Uterus (tissue), 4 donors: ENCODE data around the gene LIMCH1. TPM values are rescaled to one million over a fixed set of nuclear protein-coding genes. Genes with fewer than 3 reads are reported as not detected.

ENCODE experiments used
- DNase-seq, 2 donors: peaks; one replicate each; pipeline ENCODE4 v3.0.0-alpha.2; 2019 to 2020
- H3K27ac ChIP-seq, 2 donors: fragments of 200-600 bp; sonication (generic); 1 replicate in 1 of 2; 2 replicates in 1 of 2; pipeline ENCODE4 v1.5.1; 2016 to 2018
- H3K27me3 ChIP-seq, 2 donors: fragments of 200-600 bp; sonication (generic); one replicate each; pipeline ENCODE4 v1.5.1; 2018 to 2019; ENCODE audit warnings: control low read depth in 1 of 2
- H3K36me3 ChIP-seq, 2 donors: fragments of 200-600 bp; sonication (generic); one replicate each; pipeline ENCODE4 v1.5.1; 2019; ENCODE audit warnings: control low read depth in 1 of 2
- H3K4me1 ChIP-seq, 2 donors: fragments of 200-600 bp; sonication (generic); one replicate each; pipeline ENCODE4 v1.5.1; 2018 to 2019; ENCODE audit warnings: control low read depth in 1 of 2
- H3K4me3 ChIP-seq, 2 donors: fragments of 200-600 bp; sonication (generic); 1 replicate in 1 of 2; 2 replicates in 1 of 2; pipeline ENCODE4 v1.5.1; 2018 to 2019; ENCODE audit warnings: mild to moderate bottlenecking in 1 of 2
- H3K9me3 ChIP-seq, 2 donors: fragments of 200-600 bp; sonication (generic); one replicate each; pipeline ENCODE4 v1.5.1; 2019; ENCODE audit warnings: control low read depth in 1 of 2
- POLR2A ChIP-seq, 2 donors: fragments of 450-650 bp; IDR thresholded peaks; one replicate each; pipeline ENCODE4 v1.6.1; 2016; ENCODE audit warnings: antibody characterized with exemption in 2 of 2, mild to moderate bottlenecking in 1 of 2, moderate library complexity in 1 of 2
- intact Hi-C: fragments of 100-400 bp; cut with DNase I; formaldehyde crosslinking; loops from one replicate; pipeline ENCODE4 v1.15.1; 2023; ENCODE audit warnings: low total_unique reads
- total RNA-seq, 4 donors: library from RNA; depleted of rRNA in 3 of 4; stranded (reverse); fragments of >200 nt in 3 of 4; gene quantifications; one replicate each; pipeline versions ENCODE4 v1.1.0 to v1.2.4, GENCODE V29; 2014 to 2023
- TF ChIP-seq, protein P1 (sequence below), 4 experiments: fragments of 200-600 bp in 2 of 4; fragments of 450-650 bp in 2 of 4; sonication (generic) in 2 of 4; IDR thresholded peaks; one replicate each; pipeline ENCODE4 v1.5.1; 2016 to 2019; ENCODE audit warnings: antibody characterized with exemption in 4 of 4, mild to moderate bottlenecking in 2 of 4, moderate library complexity in 1 of 4
- donor health status: DM: yes; HTN: yes; CAD: no.

Gene LIMCH1
- total RNA-seq, 4 donors from 2014 or later: 12.9 to 49.5 (median 28.2) TPM

DNA sequence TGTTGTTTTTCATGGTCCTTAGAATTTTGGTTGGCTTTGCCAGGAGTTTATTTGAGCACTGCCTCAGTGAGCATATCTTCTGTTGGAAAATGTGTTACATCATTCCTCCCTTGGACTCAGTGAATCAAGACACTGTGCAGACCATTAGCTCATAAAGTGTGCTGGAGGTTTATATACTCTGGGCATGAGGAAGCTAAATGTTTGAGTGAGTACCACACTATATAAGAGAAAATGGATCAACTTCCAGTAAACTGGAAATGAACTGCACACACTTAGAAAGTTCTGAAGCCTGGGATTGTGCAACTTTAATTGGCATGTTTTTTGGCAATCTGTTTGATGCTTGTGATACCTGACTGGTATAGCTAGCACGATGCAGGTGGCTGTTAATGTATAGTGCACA, 75.9 kb downstream of the LIMCH1 start:
- no peaks in the 10 kb centered on the region for H3K9me3 ChIP-seq
- no peak for DNase-seq
- TF ChIP-seq POLR2A (IDR thresholded peaks at IDR 0.05): no peak
- no peak overlapping the region for H3K4me3 ChIP-seq
- H3K36me3 ChIP-seq: no peaks in the 10 kb centered on the region
- intact Hi-C loops: no loop called here
- H3K27ac ChIP-seq: no peak overlapping the region
- no peaks in the 10 kb centered on the region for H3K4me1 ChIP-seq
- H3K27me3 ChIP-seq: no peaks in the 10 kb centered on the region

DNA sequence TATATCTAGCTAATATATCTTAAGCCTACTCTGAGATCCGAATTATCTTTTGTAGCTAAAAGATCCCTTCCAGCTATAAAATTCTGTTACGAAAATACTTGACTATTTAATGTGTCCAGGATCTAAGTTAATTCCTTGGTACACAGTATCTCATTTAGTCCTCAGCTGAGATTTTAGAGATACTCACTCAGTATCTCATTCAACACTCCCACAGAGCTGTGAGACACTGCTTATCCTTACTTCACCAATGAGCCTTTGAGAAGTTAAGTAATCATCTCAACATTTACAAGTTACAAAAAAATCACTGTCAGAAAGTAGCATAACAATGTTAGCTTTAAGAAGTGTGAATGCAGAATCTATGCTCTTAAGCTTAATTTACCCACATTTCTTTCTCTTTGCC, 76.6 kb downstream of the LIMCH1 start:
- H3K9me3 ChIP-seq: no peaks in the 10 kb centered on the region
- H3K27ac ChIP-seq: no peak overlapping the region
- DNase-seq: no peak
- H3K4me1 ChIP-seq: no peaks in the 10 kb centered on the region
- H3K27me3 ChIP-seq: no peaks in the 10 kb centered on the region
- no peak for TF ChIP-seq POLR2A (IDR thresholded peaks at IDR 0.05)
- TF ChIP-seq, protein P1, sequence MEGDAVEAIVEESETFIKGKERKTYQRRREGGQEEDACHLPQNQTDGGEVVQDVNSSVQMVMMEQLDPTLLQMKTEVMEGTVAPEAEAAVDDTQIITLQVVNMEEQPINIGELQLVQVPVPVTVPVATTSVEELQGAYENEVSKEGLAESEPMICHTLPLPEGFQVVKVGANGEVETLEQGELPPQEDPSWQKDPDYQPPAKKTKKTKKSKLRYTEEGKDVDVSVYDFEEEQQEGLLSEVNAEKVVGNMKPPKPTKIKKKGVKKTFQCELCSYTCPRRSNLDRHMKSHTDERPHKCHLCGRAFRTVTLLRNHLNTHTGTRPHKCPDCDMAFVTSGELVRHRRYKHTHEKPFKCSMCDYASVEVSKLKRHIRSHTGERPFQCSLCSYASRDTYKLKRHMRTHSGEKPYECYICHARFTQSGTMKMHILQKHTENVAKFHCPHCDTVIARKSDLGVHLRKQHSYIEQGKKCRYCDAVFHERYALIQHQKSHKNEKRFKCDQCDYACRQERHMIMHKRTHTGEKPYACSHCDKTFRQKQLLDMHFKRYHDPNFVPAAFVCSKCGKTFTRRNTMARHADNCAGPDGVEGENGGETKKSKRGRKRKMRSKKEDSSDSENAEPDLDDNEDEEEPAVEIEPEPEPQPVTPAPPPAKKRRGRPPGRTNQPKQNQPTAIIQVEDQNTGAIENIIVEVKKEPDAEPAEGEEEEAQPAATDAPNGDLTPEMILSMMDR (IDR thresholded peaks at IDR 0.05): no peak
- intact Hi-C loops: no loop called here
- no peak overlapping the region for H3K4me3 ChIP-seq
- H3K36me3 ChIP-seq: no peaks in the 10 kb centered on the region

DNA sequence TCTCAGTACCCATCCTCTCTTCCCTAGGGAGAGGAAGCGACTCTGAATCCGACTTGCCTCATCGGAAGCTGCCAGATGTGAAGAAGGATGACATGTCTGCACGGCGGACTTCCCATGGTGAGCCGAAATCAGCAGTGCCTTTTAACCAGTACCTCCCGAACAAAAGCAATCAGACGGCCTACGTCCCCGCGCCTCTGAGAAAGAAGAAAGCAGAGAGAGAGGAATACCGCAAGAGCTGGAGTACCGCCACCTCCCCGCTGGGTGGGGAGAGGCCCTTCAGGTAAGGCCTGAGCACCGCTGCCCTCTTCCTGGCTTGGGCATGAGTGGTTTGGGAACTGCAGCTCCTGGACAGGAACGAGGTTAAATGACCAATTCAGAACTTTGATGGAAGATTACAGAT, 81.2 kb downstream of the LIMCH1 start:
- no peak overlapping the region for H3K4me3 ChIP-seq
- no peaks in the 10 kb centered on the region for H3K9me3 ChIP-seq
- H3K4me1 ChIP-seq: no peaks in the 10 kb centered on the region
- intact Hi-C loops: no loop called here
- H3K36me3 ChIP-seq: no peaks in the 10 kb centered on the region
- no peak for DNase-seq
- no peak overlapping the region for H3K27ac ChIP-seq
- no peaks in the 10 kb centered on the region for H3K27me3 ChIP-seq
- TF ChIP-seq POLR2A (IDR thresholded peaks at IDR 0.05): no peak
- TF ChIP-seq, protein P1 (IDR thresholded peaks at IDR 0.05): no peak

DNA sequence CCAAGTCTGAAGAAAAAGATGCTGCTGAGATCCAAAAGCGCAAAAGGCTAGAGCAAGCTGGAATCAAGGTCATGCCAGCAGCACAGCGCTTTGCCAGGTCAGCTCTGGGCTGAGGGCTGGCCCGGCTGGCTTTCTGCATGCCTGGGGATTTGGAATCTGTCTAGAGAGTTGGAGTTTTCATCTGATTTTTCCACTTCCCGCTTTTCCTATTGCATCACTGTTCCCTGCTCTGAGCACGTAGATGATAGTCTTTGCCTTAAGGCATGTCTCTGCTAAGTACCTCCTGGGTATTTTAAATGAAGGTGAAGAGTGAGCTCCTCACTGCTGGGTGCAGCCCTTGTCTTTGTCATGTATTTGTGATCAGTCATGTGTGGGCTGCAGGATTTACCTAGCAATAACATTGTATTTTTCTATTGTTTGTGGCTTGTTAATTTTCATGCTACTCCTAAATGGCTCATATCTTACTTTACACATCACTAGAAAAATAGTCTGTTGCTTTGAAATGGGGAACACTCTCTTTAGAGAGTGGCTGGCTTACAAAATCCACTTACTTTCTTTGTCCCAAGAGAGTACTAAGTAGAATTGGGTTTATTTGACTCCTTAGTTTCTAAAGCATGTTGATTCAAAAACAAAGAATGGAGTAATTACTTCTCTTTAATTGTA, 82.8 kb downstream of the LIMCH1 start:
- TF ChIP-seq, protein P1 (IDR thresholded peaks at IDR 0.05): no peak
- TF ChIP-seq POLR2A (IDR thresholded peaks at IDR 0.05): no peak
- Histone ChIP-seq H3K4me1 (no peaks in the 10 kb centered on the region), H3K9me3 (no peaks in the 10 kb centered on the region), H3K27me3 (no peaks in the 10 kb centered on the region), H3K4me3 (no peak overlapping the region), H3K36me3 (no peaks in the 10 kb centered on the region), H3K27ac (no peak overlapping the region)
- DNase-seq: no peak
- intact Hi-C loops: no loop called here

DNA sequence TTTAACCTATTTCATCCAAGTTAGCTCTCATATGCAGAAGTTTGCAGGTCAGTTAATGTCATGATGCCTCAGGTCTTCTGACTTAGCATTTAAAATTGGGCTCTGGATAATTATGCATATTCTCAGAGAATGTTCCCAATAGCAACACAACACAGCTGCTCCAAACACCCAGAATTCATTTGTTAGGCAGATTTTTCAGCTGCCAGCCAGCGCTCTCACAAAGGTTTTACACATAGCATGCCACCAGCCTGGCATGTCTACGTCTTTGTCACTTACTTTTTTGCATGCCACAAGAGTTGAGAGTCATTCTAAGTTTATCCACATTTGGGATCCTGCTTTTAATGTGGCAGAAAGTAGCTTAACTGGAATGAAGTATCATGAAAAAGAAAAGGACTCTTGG, 84.8 kb downstream of the LIMCH1 start:
- intact Hi-C loops: no loop called here

More for the DNA sequence above, 84.8 kb downstream of the LIMCH1 start:
- TF ChIP-seq, protein P1 (IDR thresholded peaks at IDR 0.05): no peak
- TF ChIP-seq POLR2A (IDR thresholded peaks at IDR 0.05): no peak
- Histone ChIP-seq H3K9me3 (no peaks in the 10 kb centered on the region), H3K27me3 (no peaks in the 10 kb centered on the region), H3K36me3 (no peaks in the 10 kb centered on the region), H3K27ac (no peak overlapping the region), H3K4me1 (no peaks in the 10 kb centered on the region), H3K4me3 (no peak overlapping the region)
- no peak for DNase-seq
